ELF-1 (cell line): ENCODE measurements around the gene PHF11.
"Not testable (repeated sequence)": the region's sequence is repeated elsewhere in the genome, so short reads cannot be mapped to it uniquely, and the experiment has no call there.

ENCODE experiments used
- DNase-seq: peaks from one replicate; pipeline ENCODE4 v3.0.0-alpha.2; 2016; ENCODE audit warnings: low read depth, low spot score

Gene PHF11

GRCh38 chr13:49495783-49496762, at the start of gene PHF11:
TSS of gene PHF11 (plus strand) at chr13:49495953. CDS start at chr13:49496002, 49 bp downstream.
- DNase-seq: peak; percentile 82

GRCh38 chr13:49446473-49446872, 49.3 kb upstream of the PHF11 start:
- DNase-seq: no peak

GRCh38 chr13:49448753-49449152, 47.0 kb upstream of the PHF11 start:
- DNase-seq: no peak

GRCh38 chr13:49450105-49450819, 45.5 kb upstream of the PHF11 start:
- no peak for DNase-seq

- DNase-seq: no peak
Observed at GRCh38 chr13:49452725-49453457, 42.9 kb upstream of the PHF11 start.

DNA sequence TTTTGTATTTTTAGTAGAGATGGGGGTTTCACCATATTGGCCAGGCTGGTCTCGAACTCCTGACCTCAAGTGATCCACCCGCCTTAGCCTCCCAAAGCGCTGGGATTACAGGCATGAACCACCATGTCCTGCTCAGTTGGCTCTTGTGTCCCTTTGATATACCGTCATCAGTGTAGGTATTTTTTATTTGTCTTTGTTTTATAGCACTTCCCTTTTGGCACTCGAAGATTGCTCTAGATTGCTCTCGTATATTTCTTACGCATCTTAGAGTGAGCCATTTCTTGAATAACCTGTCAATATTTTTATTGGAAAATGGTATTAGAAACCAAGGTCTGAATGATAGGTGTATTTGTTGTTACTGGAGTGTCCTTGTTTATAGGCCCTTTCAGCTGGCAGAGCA, 42.3 kb upstream of the PHF11 start:
- DNase-seq: no peak

- no peak for DNase-seq
Observed at GRCh38 chr13:49454388-49455006, 41.3 kb upstream of the PHF11 start.

DNA sequence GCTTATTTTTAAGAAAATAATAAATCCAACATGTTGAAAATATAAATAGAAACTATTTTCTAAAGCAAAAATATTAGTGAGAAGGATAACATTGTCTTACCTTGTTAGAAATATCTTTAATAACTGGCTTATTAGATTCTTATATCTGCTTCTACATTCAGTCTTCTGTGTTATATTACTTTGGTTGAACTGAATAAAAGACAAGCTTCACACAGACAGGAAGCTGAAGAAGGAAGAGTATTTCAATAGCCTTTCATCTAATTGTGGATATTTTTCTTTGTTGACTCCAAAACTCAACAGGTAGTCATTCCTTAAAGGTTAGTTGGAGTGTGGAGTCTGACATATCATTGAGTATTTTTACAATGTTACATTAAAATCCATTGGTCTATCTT, 40.8 kb upstream of the PHF11 start:
- no peak for DNase-seq

DNA sequence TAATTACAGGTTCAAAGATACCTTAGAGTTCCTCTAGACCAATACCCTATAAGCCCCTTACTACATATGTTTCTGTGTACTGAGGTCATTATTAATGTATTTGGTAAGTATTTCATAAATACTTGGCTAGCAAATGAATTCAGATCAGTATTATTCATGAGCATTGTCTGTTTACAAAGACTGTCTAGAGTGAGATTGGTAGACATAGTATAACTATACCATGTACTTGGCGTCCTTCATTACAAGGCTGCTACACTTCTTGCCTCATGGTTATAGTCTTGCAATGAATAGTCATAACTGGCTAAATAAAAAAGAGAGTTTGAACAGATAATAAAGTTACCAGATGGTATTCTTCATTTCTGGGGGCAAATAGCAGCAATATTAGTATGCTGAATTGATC, 39.6 kb upstream of the PHF11 start:
- no peak for DNase-seq

GRCh38 chr13:49457221-49457620, 38.5 kb upstream of the PHF11 start:
- no peak for DNase-seq

- no peak for DNase-seq
Observed at GRCh38 chr13:49459580-49459979, 36.2 kb upstream of the PHF11 start.

DNA sequence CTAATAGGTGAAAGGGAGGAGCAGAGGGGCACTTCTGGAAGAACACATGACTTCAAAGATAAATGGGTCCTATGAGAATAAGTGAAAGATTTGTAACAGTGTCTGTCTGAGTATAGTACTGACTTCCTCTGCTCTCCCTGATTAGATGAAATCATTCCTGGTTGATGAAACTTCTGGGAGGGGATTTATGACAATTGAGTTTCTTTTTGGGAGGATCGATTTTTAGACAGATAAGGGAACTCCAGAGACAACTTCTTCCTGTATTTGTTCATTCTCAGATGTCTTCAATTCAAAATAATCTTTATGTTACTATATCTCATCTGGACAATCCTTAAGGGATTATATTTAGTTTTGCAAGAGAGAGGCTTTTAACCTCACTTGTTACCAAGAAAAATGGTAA, 31.7 kb upstream of the PHF11 start:
- DNase-seq: no peak

- DNase-seq: no peak
Observed at GRCh38 chr13:49464621-49465325, 31.0 kb upstream of the PHF11 start.

DNA sequence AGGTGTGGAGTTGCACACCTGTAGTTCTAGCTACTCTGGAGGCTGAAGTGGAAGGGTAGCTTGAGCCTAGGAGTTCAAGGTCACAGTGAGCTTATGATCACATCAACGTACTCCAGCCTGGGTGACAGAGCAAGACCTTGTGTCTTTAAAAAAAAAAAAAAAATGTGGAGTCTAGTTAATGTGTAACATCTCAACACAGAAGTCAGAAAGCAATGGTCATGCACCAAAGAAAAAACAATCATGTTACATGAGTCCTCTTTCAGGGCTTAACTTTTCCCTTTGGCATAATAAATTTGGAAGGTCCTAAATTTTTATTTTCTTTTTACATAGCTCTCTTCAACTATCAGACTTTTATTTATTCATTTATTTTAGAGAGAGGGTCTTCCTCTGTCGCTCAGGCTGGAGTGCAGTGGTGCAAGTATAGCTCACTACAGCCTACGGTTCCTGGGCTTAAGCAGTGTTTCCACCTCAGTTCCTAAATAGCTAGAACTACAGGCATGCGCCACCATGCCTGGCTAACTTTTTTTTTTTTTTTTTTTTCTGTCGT, 29.4 kb upstream of the PHF11 start:
- DNase-seq: no peak

GRCh38 chr13:49472186-49472585, 23.6 kb upstream of the PHF11 start:
- DNase-seq: no peak

GRCh38 chr13:49476529-49476928, 19.2 kb upstream of the PHF11 start:
- DNase-seq: no peak

- no peak for DNase-seq
Observed at GRCh38 chr13:49481788-49482187, 14.0 kb upstream of the PHF11 start.

DNA sequence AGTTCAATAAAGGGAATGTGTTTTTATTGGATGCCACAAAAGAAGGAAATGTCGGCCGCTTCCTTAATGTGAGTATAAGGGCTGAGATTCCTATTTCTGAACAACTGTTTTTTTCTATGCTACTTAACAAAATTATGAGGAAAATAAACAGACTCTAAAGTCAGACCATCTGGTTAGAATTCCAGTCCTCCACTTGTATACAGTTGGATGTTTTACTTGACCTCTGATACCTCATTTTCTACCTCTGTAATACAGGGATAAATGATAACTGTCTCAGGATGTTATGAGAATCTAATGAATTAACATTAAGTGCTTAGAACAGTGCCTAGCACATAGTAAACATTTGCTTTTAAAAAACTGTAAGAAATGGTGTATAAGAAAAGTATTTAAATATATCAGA, 7.2 kb upstream of the PHF11 start:
- no peak for DNase-seq

DNA sequence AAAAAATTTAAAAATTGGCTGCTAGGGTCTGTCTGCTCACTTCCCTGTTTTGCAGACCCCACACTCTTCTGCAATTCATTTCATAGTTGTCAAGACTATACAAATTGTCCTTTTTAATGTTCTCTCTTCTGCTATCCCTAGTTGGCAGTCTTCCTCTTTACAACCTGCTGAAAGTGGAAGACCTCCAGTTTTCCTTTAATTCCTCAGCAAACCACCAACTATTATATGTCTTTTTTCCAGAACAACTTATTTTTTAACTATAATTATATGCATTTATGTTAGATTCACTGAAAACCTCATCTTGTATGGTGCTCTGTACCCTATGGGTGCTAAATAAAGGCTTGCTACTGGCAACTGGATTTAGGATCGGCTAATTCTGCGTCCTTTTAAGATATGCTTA, 1.1 kb upstream of the PHF11 start:
- no peak for DNase-seq

DNA sequence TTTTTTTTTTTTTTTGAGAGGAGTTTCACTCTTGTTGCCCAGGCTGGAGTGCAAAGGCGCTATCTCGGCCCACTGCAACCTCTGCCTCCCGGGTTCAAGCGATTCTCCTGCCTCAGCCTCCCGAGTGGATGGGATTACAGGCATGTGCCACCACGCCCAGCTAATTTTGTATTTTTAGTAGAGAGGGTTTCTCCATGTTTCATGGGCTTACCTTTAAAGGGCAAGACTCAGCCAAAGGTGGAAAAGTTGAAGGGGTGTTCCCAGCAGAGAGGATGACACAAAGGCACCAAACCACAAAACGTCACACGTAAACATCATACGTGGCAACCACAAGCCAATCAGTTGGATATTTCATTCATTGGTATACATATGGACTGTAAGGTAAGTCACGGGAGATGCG, 1.1 kb downstream of the PHF11 start:
- not testable (repeated sequence) for DNase-seq

DNA sequence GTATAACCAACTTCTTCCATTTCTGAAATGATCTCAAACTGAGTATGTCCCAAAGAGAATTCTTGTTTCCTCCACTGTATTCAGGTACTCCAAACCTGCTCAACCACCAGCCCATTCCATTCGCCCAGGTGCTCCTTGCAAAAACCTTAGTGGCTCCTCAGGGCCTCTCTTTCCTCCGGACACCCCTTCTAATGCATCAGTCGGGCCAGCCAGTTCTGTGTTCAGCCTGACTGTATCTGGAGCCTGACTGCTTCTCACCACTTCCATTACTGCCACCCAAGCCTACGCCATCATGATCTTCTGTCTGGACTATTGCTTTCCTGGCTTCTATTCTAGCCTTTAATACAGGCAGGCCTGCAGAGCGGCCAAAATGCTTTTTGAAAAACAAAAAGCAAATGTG, 1.5 kb downstream of the PHF11 start:
- no peak for DNase-seq
